ENCODE results near the gene ZNF750. TPM values are rescaled to one million over a fixed set of nuclear protein-coding genes. Genes with fewer than 3 reads are reported as not detected.

Gene ZNF750
- total and polyA plus RNA-seq, 8 donors = 0.02 to 0.08 TPM; not detected in 6

GRCh38 chr17:82779541-82779940 is 60.3 kb downstream of the ZNF750 start:
- TF ChIP-seq CTCF (IDR thresholded peaks at IDR 0.05) = no peak
- intact Hi-C loops (cut with DNase I) = loop anchor here in 2 of 3 donors (10.0 kb wide), 2 partner anchors 125 to 425 kb away; partner anchors contain the start of gene TEX19 (in 1 of the 2)

More at GRCh38 chr17:82779541-82779940, 60.3 kb downstream of the ZNF750 start:
- Histone ChIP-seq H3K4me3 (no peak overlapping the region), H3K27ac (no peak overlapping the region), H3K4me1 (no peaks in the 10 kb centered on the region), H3K27me3 (no peaks in the 10 kb centered on the region), H3K9me3 (no peaks in the 10 kb centered on the region), H3K36me3 (no peaks in the 10 kb centered on the region)
- no peak for ATAC-seq
- DNase-seq = no peak
- 91 to 93% methylated on average over 23 of the region's 23 CpGs for WGBS, 2 donors
- FAIRE-seq = no peak

Other genes with a start within 250 kb of the ZNF750 start
- gene WDR45B, start 191.6 kb downstream of the ZNF750 start, total RNA-seq = 10 to 100 TPM; 28.3 to 55.4 (median 46.1) TPM
- gene WDR45B, start 191.6 kb downstream of the ZNF750 start, polyA plus RNA-seq = 10 to 100 TPM; 47.3 to 63.2 TPM
- 1 to 10 TPM; 3.4 to 8.6 (median 5.6) TPM for gene RAB40B, start 141.3 kb downstream of the ZNF750 start, total RNA-seq
- gene RAB40B, start 141.3 kb downstream of the ZNF750 start, polyA plus RNA-seq = 10 to 100 TPM; 11.3 to 15.8 TPM
- gene FN3KRP, start 123.3 kb downstream of the ZNF750 start, total RNA-seq = 10 to 100 TPM in 5 of 6 donors, 1 to 10 TPM in 1; 9.3 to 17.6 (median 11.6) TPM
- gene FN3KRP, start 123.3 kb downstream of the ZNF750 start, polyA plus RNA-seq = 10 to 100 TPM; 15.1 to 23.1 TPM
- gene FN3K, start 104.4 kb downstream of the ZNF750 start, total RNA-seq = 10 to 100 TPM; 13.2 to 24.3 (median 18.6) TPM
- 10 to 100 TPM; 16.8 to 23.4 TPM for gene FN3K, start 104.4 kb downstream of the ZNF750 start, polyA plus RNA-seq
- gene TBCD, start 88.0 kb downstream of the ZNF750 start, total RNA-seq = 10 to 100 TPM; 28.7 to 54.7 (median 36.8) TPM
- 100 to 1,000 TPM; 121 to 161 TPM for gene TBCD, start 88.0 kb downstream of the ZNF750 start, polyA plus RNA-seq
- 10 to 100 TPM; 11.1 to 28.3 (median 16.2) TPM for gene METRNL, start 239.6 kb upstream of the ZNF750 start, total RNA-seq
- gene METRNL, start 239.6 kb upstream of the ZNF750 start, polyA plus RNA-seq = 10 to 100 TPM; 18.9 to 20.8 TPM